Stimulated activated naive CD4-positive, alpha-beta T cell (primary cell): Measurements from ENCODE around the gene SHC3.

ENCODE experiments used
- DNase-seq, 6 experiments: peaks; one replicate each; lab custom pipeline; 2025; lab: John Stamatoyannopoulos, UW

SHC3 gene

DNA sequence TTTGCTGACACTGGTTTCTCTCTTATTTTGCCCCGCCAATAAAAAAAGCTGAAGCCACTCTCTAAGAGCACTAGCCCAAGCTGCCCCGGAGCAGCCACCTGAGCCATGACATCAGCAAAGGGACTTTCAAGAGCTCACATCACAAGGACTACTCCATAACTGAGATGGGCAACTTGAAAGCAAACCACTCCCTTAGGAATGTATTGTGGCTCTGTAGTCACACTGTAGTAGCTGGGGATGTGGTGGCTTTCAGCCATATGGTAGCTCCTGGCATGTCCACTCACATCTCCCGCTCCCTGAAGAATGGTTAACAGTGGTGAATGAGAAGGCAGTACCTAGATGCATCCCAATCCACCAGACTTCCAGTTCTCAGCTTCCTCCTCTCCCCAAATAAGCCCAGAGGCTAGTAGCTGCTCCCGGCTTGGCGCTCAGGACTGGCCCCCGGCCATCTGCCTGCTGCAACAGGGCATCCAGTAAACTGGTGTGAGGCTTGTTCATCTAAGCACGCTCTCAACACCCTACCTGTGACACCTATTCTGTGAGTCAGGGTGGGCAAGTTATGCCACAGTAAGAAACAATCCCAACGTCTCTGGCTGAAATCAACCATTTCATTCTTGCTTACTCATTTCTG lies 123.6 kb downstream of the SHC3 start:
- DNase-seq = no peak

DNA sequence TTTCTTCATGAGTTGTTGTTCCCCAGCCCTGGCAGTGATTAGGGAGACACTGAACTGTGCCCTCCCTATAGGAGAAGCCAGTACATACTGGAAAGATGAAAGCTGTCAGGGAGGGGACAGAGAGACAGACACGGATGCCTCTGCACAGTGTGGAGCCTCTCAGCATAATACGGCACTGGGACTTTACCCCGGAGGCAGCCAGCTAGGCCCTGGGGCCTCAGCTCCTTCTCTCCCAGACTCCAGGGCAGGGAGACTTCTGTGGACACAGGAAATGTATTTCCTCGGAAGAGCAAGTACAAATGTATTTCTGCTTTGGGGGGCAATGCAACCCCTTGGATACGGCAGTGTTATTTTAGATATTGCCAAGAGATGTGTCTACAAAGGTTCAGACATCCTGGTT lies 125.3 kb downstream of the SHC3 start:
- no peak for DNase-seq

DNA sequence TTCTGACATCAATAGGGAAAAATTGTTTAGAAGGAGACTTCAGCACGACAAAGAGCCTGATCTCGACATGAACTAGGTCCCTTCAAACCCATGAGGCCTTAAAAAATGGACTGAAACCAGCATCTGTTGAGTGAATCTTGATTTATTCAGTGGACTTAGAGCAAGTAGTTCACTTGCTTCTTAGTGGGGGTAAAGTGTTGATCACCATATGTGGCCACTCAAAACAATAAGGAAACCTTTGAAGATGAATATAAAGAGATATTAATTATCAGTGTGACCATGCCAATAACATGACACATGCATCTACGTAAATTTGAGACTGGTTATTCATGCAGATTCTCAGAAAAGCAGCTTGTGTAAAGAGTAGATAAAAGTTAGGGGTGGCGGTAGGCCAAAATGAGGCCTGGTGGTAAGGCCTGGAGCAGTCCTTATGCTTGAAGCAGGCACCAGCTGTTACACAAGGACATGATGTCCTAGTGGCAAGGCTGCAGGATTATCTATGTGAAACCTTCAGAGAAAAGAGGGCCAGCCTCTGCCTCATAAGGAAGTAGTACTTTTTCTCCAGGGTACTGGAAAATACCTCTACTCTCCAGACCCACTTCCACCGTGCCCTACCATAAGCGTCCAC lies 126.0 kb downstream of the SHC3 start:
- no peak for DNase-seq

DNA sequence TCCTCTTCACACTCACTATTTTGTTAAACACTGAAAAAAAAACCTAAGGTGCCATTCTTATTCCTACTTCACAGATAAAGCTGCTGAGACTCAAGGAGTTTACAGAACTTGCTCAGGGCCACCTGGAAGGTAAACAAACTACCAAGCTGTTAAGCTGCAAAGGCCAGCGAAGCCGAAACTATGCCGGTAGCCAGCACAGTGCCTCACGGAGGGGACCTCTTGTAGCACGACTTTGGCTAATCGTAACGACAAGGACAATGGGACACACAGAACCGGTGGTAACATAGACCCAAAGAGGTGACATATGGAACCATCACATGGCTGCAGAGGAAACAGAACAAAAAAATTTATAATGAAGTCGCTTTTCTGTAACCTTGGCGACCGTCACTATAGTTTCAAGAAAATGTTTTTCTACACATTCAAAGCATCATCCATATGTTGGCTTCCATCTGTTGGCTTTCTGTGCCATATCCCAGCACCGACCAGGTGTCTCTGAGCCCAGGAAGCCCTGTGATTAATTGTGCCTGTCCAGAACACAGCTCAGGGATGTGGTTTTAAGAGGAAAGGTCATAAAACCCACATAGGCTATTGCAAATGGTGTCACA lies 127.1 kb downstream of the SHC3 start:
- DNase-seq = no peak

DNA sequence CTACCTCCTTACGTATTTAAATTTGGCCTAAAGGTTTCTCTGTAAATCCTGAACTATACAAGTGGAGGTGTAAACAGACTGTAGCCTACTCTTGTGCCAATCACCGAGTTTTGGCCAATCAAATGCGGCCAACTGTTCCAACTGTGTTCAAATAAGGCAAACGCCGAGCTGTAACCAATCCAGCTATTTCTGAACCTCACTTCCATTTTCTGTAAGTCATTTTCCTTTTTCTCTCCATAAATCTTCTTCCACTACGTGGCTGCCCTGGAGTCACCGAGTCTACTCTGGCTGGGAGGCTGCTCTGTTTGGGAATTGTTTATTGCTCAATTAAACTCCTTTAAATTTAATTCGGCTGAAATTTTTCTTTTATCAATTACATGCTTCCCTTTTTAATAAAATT lies 129.0 kb downstream of the SHC3 start:
- no peak for DNase-seq

DNA sequence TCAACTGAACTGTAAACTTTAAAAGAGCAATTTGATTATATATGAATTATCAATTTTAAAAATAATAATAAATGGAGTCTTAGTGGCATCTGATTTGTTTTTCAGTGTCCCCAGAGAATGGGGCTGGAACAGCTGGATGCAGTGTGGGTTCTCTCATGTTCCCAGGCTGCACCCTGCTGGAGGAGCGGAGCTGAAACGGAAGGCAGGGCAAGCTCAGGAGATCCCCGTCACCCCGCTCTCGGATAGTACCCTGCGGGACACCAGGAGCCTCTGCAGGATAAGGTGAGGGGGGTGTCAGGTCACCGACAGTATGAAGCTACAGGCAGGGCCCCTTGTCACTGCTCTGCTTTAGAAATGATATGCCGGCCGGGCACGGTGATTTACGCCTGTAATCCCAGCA lies 130.0 kb downstream of the SHC3 start:
- no peak for DNase-seq

DNA sequence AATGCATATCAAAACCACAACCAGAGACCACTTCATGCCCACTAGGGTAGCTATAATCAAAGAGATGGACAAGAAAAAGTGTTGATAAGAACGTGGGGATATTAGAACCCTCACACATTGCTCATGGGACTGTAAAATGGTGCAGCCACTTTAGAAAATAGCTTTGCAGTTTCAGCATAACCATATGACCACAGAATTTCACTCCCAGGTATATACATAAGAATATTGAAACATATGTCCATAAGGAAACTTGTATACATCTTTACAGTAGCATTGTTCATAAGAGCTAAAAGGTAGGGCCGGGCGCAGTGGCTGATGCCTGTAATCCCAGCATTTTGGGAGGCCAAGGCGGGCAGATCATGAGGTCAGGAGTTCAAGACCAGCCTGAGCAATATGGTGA lies 131.0 kb downstream of the SHC3 start:
- no peak for DNase-seq

DNA sequence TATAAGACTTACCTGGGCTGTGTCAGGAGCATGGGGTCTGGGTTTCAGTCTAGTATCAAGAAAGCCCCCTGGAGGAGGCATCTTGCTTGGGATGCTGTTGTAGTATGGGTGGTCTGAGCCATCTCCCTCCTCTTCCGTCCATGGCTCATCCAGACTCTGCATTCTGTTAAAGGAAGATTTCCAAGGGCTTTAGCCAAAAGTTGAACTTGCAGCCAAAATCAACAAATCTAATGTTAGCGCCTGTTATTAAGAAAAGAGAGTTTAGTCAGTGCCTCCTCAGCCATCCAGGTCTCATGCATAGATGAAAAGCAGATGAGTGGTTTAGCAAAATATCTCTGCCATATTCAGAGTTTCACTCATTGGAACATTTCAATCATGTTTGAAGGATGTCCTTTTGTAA lies 131.8 kb downstream of the SHC3 start:
- no peak for DNase-seq

DNA sequence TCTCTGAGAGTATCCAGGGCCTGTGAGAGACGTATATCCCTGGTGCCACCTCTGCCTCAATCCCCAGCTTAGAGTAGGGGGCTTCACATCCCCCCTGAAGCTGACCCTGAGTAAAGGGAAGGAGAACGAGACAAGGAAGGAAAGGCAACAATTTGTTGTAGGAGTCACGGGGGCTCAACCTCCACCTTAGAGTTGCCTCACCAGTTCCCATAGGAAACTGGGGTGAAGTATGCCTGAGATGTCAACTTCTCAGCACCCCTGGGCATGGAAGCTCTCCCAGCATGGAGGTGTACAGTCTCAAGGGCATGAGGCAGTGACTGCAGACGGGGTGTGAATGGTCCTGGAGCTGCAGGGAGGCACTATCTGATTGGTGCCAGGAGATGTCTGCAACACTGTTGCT lies 133.7 kb downstream of the SHC3 start:
- no peak for DNase-seq

DNA sequence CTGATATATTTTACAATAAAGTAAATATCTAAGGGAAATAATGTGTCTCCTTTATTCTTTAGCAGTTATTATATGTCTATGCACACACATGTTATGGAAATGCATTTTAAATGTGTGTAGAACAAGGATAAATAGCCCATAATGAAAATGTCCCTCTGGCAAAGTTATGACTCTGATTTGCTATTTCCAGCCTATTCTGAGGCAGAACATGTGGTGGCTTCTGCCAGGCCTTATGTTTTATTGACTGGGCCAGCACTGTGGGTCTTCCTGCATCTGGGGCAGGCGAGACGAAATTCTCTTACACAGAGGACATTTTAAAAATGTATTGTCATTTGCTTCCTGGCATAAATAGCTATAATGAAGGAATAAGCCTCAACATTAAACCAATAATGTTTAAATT lies 134.5 kb downstream of the SHC3 start:
- DNase-seq = no peak

DNA sequence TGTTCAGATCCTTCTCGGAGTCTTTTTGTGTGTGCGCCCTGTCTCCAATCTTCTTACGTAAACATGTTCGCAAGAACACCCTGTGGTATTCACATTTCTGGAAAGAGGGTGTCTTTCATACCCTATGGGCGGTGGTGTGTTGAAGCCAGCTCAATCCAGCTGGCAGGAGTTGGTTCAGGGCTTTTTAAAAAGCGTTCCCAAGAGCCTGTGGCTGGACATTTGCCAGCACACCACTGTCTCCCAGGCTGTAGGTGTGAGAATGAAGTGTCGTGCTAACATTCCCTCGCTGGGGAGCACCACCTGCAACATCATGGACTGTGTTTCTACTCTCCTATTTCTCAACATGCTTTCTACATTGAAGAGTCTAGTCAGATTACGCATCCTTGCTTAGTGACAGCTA lies 135.6 kb downstream of the SHC3 start:
- DNase-seq = no peak

DNA sequence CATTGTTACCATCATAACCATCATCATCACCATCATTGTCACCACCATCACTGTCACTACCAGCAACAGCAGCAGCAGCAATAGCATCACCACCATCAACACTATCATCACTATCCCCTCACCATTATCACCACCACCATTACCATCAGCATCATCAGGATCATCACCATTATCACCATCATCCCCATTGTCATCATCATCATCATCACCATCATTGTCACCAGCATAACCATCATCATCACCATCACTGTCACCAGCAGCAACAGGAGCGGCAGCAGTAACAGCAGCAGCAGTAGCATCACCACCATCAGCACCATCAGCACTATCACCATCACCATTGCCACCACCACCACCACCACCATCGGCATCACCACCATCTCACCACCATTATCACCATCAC lies 139.0 kb downstream of the SHC3 start:
- DNase-seq = no peak

DNA sequence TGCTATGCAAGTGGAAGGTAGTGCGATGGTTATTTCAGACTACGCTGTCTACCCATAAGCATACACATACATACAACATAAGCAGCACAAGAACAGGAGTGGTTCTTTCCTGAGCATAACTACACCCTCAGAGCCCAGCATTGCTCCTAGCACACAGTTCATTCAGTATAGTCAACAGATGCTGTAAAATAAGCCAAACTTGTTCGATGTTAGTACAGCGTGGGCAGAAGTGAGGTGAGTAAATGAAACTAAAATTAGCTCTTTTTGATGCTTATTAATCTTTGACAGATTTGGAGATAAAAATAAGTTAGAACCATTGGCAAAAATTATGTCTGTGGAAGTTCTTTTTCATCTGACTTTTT lies 139.5 kb downstream of the SHC3 start:
- DNase-seq = no peak

DNA sequence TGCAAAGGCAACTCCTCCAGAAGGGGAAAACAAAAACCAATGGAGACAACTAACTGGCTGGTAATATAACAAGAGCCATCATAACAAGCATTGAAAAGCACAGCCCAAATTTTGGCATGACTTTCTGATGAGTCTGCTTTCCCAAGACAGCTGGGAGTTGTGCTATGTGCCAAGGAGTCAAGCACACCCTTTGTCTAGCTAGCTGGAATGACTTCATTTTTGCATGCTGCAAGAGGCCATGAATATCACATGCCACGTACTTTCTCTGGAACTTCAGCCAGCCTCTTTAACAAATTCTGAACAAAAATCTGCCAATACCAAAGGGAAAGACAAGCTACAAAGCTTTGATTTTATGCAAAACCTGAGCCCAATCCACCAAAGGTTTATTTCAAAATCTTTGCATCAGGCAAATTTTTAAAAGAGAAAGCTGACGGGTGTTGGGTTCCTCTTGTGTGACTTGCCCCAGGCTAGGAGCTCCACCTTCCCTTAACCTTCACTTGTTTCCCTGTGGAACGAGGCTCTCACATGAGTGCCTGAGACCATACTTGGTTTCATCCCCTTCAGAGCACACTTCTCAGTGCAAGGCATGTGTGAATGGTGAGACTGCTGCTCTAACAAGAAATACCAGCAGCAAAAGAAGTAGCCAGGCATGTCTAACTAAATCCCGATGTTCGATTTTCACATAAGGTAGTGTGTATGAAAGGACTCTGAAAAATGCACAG lies 140.1 kb downstream of the SHC3 start:
- no peak for DNase-seq

DNA sequence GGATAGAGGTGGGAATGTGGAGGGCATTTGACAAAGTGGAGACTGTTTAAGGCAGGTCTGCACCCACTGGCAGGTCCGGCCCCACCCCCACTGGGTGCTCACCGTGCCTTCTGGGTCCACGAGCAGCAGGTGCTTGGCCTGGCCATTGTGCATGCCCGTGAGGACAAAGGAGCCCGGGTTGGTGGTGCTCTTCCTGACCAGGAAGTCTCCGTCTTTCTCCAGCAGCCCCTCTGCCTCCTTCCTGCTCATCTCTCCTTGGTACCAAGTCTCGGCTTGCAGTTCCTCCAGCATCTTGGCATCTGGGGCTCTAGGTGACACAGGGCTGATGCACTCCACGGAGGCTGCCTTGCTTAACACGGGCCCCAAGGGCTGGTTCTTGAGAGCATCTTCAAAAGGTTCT lies 140.7 kb downstream of the SHC3 start:
- no peak for DNase-seq

DNA sequence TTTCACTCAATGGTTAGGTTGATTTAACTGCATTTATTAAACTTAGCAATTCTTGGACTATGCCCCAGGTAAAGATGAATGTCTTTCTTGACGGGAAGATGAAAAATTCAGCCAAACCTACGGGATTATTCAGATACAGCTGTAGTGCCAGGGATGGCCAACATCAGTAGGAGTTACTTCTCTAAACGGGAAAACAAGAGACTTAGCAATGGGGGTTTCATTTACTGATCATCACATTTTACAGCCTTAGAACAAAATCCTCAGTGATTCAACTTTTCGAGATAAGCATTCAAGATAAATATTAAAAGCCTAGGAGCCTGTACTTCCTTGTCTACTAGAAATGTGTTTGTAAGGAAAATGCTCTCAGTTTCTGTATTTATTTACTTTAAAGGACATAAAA lies 141.3 kb downstream of the SHC3 start:
- no peak for DNase-seq

DNA sequence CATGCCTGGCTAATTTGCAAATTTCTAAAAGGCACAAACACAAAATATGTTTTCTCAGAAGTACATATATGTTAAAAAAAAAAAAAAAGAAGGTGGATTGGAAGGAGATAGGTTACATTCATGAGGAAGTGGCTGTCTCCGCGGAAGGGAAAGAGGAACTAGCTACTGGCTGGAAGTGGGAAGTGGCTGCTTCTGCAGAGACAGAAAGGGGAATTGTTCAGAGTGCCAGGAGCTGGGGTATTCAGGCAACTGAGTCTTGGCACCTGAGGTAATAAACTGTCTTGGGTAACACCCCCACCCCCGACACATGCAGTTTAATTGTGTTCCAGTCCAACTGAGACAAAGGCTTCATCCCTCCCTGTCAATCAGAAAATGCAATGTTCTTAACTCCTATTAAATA lies 141.7 kb downstream of the SHC3 start:
- DNase-seq = no peak

DNA sequence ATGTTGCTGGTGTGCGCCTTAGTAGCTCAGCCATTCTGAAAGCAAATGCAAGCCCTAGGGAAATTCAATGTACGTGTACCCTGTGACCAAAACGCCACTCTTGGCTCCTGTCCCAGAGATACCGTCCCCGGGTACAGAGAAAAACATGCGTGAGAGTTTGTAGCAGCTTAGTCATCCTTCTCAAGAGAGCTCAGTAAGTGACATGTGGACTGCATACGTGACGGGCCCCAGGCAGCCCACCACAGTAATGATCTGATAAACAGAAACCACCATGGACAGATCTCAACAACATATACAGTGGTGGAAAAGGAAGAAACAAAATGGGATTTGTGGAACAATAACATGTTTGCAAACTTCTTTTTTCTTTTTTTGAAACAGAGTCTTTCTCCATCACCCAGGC lies 142.2 kb downstream of the SHC3 start:
- DNase-seq = no peak

DNA sequence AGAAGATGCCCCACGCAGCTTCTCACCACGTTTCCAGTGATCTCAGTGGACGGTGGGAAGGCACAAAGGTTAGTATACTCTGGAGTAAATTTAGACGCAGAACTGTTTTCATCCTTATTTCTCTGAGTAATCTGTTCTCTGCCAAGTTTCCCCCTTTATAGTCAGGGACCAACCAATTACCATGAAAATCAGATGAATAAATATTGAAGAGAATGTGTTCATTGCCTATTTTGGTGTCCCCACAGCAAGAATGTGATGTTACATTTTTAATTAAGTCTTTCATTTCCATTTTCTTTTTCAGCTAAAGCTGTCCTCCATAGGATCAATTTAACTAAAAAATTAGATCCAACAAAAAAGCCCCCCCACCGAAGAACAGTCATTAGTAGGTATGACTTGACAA lies 146.0 kb downstream of the SHC3 start:
- no peak for DNase-seq

DNA sequence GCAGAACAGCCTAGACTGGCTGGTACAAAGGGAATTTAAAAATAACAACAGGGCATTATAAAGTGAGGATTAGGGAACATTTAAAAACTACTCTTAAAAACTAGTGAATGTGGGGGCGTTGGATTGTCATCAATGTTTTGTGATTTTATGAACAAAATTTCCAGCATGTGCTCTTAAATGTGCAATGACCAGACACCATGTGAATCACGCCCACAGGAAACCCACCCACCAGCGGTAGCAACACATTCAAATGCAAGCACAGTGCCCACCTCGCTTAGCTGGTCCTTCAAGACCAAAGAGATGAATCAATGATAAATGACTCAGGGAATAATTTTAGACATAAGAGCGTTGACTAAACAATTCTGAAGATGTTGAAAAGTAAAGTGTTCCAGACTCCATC lies 146.4 kb downstream of the SHC3 start:
- DNase-seq = no peak

DNA sequence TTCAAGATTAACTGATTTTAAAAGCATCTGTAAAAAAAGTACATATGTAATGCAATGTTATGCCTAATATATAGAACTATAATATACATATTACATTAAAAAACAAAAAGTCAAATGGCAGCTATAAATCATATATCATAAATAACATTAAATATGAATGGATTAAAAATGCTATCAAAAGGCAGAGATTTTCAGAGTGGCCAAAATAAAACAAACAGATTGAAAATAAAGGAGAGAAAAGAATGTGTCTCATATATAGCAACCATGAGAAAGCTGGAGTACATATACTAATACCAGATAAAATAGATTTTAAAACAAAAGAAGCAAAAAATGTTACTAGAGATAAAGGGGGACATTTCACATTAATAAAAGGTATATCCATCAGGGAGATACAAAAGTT lies 148.8 kb downstream of the SHC3 start:
- no peak for DNase-seq

DNA sequence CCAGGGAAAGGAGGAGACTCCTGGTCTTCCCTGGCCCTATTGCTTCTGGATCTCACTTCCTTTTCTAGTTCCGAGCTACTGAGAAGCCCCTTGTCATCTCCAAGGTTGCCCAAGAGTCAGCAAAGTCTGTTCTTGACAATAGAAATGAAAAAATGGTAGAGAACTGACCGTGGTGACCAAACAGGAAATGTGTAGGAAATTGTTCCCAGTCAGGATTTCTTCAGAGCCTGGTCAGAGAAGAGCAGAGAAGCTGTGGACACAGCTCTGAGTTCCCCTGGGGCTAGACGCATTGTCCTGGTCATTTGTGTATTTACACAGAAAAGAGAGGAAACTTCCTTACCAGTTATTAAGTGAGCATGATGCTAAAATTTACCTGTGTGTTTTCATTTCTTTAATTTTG lies 151.7 kb downstream of the SHC3 start:
- no peak for DNase-seq

DNA sequence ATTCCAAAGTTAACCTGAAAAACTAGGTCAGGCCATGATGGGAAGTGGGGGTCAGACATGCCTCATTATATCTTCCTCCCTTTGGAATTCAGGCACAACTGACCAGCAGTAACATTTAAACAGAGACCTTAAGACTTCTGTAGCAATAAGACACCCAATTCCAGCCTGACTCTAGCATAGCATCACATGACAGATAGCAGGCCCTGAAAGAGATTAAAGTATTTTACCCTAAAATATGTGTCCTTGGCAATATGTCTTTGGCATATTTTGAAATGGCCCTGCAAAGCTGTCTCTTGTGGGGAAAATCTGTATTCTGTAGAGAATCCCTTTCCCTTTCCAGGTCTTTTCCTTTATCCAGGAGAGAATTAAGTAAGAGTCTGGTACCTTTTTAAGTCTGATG lies 153.1 kb downstream of the SHC3 start:
- no peak for DNase-seq
